ENCODE measurements around the gene TEX26.

GRCh38 chr13:30898070-30898469 is 34.4 kb upstream of the TEX26 start:
- TF ChIP-seq CTCF (IDR thresholded peaks at IDR 0.05): no peak
- no peak for TF ChIP-seq POLR2AphosphoS5 (IDR thresholded peaks at IDR 0.05)
- TF ChIP-seq POLR2A (IDR thresholded peaks at IDR 0.05): no peak
- no peak for TF ChIP-seq EP300 (IDR thresholded peaks at IDR 0.05)

All from sigmoid colon (tissue), 4 donors.